ENCODE data around the gene PELI3. TPM values are rescaled to one million over a fixed set of nuclear protein-coding genes. Genes with fewer than 3 reads are reported as not detected.
"Not testable (repeated sequence)": the region's sequence is repeated elsewhere in the genome, so short reads cannot be mapped to it uniquely, and the experiment has no call there.

Gene PELI3
- total RNA-seq, 4 donors from 2014 or later: 6.3 to 17.2 (median 8.8) TPM

DNA sequence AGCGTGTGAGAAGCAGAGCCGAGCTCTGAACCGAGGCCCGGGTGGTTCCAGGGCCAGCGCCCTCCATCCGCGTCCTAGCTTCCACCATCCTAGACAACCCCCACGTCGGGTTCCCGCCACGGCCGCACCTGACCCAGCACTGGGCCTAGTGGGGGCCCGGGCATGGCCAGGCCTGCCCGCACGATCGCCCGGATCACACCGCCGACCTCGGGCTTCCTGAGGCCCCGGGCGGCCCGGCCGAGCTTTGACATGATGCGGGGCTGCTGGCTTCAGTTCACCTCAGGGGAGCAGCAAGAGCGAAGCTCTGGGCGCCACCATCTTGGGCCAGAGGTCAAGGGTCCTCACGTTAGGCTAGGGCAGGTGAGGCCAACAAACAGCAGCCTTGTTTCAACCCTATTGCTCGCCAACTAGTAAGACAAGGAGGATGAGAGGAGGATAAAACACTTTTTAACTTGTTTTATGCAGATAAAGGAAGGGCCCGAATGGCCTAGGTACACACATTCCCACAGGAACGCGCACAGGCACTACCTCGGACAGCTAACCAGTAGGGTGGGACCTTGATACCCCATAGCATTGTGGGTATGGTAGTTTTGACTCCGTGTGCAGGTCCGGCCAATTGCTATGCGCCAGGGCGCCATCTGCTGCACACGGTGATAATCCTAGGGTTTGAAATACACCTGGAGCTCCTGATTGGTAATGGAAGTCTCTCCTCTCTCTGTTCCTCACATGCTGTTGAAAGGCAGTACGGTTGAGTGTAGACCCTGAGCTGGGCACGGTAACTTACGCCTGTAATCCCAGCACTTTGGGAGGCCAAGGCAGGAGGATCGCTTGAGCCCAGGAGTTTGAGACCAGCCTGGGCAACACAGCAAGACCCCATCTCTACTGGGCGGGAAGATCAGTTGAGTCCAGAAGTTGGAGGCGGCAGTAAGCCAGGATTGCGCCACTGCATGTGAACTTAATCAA, 27.9 kb upstream of the PELI3 start, which contains the start of gene MRPL11:
Gene MRPL11 (minus strand): TSS at position 345 of the 963 bp plus-strand sequence. CDS start 94 bp downstream, at position 251.
- WGBS, 2 donors: 10 to 29% methylated on average over 13 to 26 of the region's 45 CpGs

DNA sequence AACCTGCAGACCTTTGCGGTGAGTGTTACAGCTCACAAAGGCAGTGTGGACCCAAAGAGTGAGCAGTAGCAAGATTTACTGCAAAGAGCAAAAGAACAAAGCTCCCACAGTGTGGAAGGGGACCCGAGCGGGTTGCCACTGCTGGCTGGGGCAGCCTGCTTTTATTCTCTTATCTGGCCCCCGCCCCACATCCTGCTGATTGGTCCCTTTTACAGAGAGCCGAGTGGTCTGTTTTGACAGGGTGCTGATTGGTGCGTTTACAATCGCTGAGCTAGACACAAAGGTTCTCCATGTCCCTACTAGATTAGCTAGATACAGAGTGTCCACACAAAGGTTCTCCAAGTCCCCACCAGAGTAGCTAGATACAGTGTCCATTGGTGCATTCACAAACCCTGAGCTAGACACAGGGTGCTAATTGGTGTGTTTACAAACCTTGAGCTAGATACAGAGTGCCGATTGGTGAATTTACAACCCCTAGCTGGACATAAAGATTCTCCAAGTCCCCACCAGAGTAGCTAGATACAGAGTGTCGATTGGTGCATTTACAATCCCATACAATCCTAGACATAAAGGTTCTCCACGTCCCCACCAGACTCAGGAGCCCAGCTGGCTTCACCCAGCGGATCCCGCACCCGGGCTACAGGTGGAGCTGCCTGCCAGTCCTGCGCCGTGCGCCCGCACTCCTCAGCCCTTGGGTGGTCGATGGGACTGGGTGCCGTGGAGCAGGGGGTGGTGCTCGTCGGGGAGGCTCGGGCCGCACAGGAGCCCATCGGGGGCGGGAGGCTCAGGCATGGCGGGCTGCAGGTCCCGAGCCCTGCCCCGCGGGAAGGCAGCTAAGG, 26.4 kb upstream of the PELI3 start:
- H3K27me3 ChIP-seq; DNase-seq; intact Hi-C loops (cut with DNase I); H3K27ac ChIP-seq; H3K9me3 ChIP-seq; H3K4me3 ChIP-seq: not testable (repeated sequence)
- Histone ChIP-seq H3K4me1 (peaks cover 5 to 19% (median 8%) of the 10 kb centered on the region in 3 donors), H3K36me3 (peaks cover 0 to 20% (median 4%) of the 10 kb centered on the region in 3 donors)
- WGBS, 2 donors: 78 to 86% methylated on average over 7 to 14 of the region's 29 CpGs

More for the DNA sequence above, 27.9 kb upstream of the PELI3 start, which contains the start of gene MRPL11:
- TF ChIP-seq POLR2A (IDR thresholded peaks at IDR 0.05): no peak
- TF ChIP-seq, protein P1, sequence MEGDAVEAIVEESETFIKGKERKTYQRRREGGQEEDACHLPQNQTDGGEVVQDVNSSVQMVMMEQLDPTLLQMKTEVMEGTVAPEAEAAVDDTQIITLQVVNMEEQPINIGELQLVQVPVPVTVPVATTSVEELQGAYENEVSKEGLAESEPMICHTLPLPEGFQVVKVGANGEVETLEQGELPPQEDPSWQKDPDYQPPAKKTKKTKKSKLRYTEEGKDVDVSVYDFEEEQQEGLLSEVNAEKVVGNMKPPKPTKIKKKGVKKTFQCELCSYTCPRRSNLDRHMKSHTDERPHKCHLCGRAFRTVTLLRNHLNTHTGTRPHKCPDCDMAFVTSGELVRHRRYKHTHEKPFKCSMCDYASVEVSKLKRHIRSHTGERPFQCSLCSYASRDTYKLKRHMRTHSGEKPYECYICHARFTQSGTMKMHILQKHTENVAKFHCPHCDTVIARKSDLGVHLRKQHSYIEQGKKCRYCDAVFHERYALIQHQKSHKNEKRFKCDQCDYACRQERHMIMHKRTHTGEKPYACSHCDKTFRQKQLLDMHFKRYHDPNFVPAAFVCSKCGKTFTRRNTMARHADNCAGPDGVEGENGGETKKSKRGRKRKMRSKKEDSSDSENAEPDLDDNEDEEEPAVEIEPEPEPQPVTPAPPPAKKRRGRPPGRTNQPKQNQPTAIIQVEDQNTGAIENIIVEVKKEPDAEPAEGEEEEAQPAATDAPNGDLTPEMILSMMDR (IDR thresholded peaks at IDR 0.05): peak; percentile 33 to 85 (median 54)
- peak within 1 kb of the TSS; percentile 87 to 96 (median 90) for H3K27ac ChIP-seq
- intact Hi-C loops (cut with DNase I): no loop called here
- peaks cover 0 to 35% (median 7%) of the 10 kb centered on the region in 3 donors for H3K36me3 ChIP-seq
- no peaks in the 10 kb centered on the region for H3K27me3 ChIP-seq
- DNase-seq: peak; percentile 42
- peaks cover 5 to 19% (median 8%) of the 10 kb centered on the region in 3 donors for H3K4me1 ChIP-seq
- H3K4me3 ChIP-seq: peak within 1 kb of the TSS; percentile 65 to 91 (median 84)
- H3K9me3 ChIP-seq: peaks cover 0 to 8% (median 0%) of the 10 kb centered on the region in 3 donors

DNA sequence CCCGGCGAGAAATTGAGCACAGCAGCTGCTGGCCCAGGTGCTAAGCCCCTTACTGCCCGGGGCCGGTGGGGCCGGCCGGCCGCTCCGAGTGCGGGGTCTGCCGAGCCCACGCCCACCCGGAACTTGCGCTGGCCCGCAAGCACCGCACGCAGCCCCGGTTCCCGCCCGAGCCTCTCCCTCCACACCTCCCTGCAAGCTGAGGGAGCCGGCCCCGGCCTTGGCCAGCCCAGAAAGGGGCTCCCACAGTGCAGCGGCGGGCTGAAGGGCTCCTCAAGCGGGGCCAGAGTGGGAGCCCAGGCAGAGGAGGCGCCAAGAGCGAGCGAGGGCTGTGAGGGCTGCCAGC, 25.8 kb upstream of the PELI3 start:
- 94 to 100% methylated on average over 2 to 3 of the region's 27 CpGs for WGBS, 2 donors

DNA sequence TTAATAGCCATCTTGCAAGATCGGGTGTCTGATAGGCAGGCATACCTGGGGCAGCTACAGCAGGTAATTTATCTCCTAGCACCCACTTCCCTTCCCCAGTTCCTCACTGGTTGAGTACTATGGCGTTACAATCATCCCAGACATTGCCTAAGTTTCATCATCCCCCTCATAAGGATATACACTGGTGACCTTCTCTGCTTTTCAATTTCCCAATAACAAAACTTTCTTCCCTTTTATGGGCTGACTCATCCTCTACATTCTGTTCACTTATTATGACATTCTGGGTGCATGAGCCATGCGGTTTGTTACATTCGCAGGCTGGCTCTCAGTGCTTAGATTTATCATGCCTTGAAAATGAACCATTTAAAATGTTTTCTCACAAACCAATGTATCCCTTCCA, 23.1 kb upstream of the PELI3 start:
- Histone ChIP-seq H3K27ac (no peak overlapping the region), H3K36me3 (no peaks in the 10 kb centered on the region), H3K4me3 (no peak overlapping the region), H3K4me1 (peaks cover 0 to 3% (median 0%) of the 10 kb centered on the region in 3 donors), H3K27me3 (no peaks in the 10 kb centered on the region), H3K9me3 (peaks cover 0 to 8% (median 0%) of the 10 kb centered on the region in 3 donors)
- DNase-seq: no peak
- intact Hi-C loops (cut with DNase I): no loop called here
- 73 to 77% methylated on average over 4 of the region's 4 CpGs for WGBS, 2 donors
- TF ChIP-seq, protein P1 (IDR thresholded peaks at IDR 0.05): no peak

More for the DNA sequence above, 25.8 kb upstream of the PELI3 start:
- H3K4me3 ChIP-seq; H3K27me3 ChIP-seq; H3K9me3 ChIP-seq; DNase-seq; H3K27ac ChIP-seq; intact Hi-C loops (cut with DNase I): not testable (repeated sequence)
- Histone ChIP-seq H3K36me3 (peaks cover 0 to 14% (median 0%) of the 10 kb centered on the region in 3 donors), H3K4me1 (peaks cover 5 to 19% (median 8%) of the 10 kb centered on the region in 3 donors)

DNA sequence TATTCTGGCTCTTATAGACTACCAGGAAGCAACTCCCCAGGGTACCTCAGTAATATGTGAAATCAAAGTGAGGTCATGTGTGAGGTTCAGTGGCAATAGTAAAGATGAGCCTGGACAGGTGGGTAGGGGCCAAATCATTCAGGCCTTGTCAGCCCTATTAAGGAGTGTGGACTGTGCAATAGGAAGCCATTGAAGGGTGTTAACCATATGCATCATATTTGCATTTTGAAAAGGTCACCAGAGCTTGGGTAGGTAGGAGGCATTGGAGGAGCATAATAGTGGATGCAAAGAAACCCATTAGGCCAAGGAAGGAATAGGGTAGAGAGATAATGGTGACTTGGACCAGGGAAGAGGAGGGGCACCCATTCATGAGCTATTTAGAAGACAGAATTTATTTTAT, 19.7 kb upstream of the PELI3 start:
- intact Hi-C loops (cut with DNase I): no loop called here
- no peaks in the 10 kb centered on the region for H3K4me1 ChIP-seq
- H3K9me3 ChIP-seq: peaks cover 0 to 8% (median 0%) of the 10 kb centered on the region in 3 donors
- no peak overlapping the region for H3K4me3 ChIP-seq
- H3K27ac ChIP-seq: no peak overlapping the region
- no peak for DNase-seq
- no peaks in the 10 kb centered on the region for H3K36me3 ChIP-seq
- H3K27me3 ChIP-seq: no peaks in the 10 kb centered on the region
- TF ChIP-seq, protein P1 (IDR thresholded peaks at IDR 0.05): no peak
- no peak for TF ChIP-seq POLR2A (IDR thresholded peaks at IDR 0.05)

Measured in esophagus squamous epithelium (tissue), 5 donors.